WTC11 (cell line): ENCODE data around the gene ZNF548. TPM values are rescaled to one million over a fixed set of nuclear protein-coding genes. Genes with fewer than 3 reads are reported as not detected.
A peak's percentile ranks its signal among the peaks of the same experiment; 100 is the strongest.

Experiments used
- ATAC-seq: fragments of 200-7000 bp; cut with Tn5 transposase; 2 replicates; pipeline ENCODE4 v1.10.0; 2021; ENCODE audit warnings: mild to moderate bottlenecking, moderate library complexity
- CTCF ChIA-PET: fragments of 300-600 bp; sonication (Branson Sonifier 250); formaldehyde crosslinking; loops from one replicate; lab custom pipeline; 2021; ENCODE audit warnings: antibody characterized with exemption; lab: Charles Lee
- POLR2A ChIA-PET: fragments of 350-600 bp; sonication (Branson Sonifier 250); formaldehyde crosslinking; loops from one replicate; lab custom pipeline; 2021; ENCODE audit warnings: antibody characterized with exemption; lab: Charles Lee
- DNase-seq: peaks from one replicate; pipeline ENCODE4 v3.0.0; 2021; ENCODE audit warnings: low spot score
- H3K27ac Mint-ChIP-seq: 2 replicates; pipeline ENCODE4 v1.8.0; 2021; ENCODE audit warnings: mixed read lengths
- H3K27me3 Mint-ChIP-seq: 2 replicates; pipeline ENCODE4 v1.8.0; 2021; ENCODE audit warnings: low read depth, mild to moderate bottlenecking, moderate library complexity, mixed read lengths
- H3K36me3 Mint-ChIP-seq: 2 replicates; pipeline ENCODE4 v1.8.0; 2021; ENCODE audit warnings: mixed read lengths
- H3K4me1 Mint-ChIP-seq: 2 replicates; pipeline ENCODE4 v1.8.0; 2022; ENCODE audit warnings: mixed read lengths
- H3K4me3 Mint-ChIP-seq: 2 replicates; pipeline ENCODE4 v1.8.0; 2021; ENCODE audit warnings: mild to moderate bottlenecking, moderate library complexity, mixed read lengths
- H3K9me3 Mint-ChIP-seq: 2 replicates; pipeline ENCODE4 v1.8.0; 2021; ENCODE audit warnings: mixed read lengths
- ATF1 ChIP-seq: sonication (generic); formaldehyde crosslinking; IDR thresholded peaks from 2 replicates; pipeline ENCODE4 v1.8.1; 2023; ENCODE audit warnings: mild to moderate bottlenecking, moderate library complexity, missing genetic modification reagents
- CREM ChIP-seq: sonication (generic); formaldehyde crosslinking; IDR thresholded peaks from 2 replicates; pipeline ENCODE4 v1.8.1; 2022; ENCODE audit warnings: mild to moderate bottlenecking, missing genetic modification reagents, moderate library complexity
- EMX1 ChIP-seq: fragments of 250-450 bp; sonication (Bioruptor Pico); IDR thresholded peaks from 2 replicates; pipeline ENCODE4 v1.8.0; 2021; ENCODE audit warnings: mild to moderate bottlenecking
- ETV6 ChIP-seq: sonication (generic); formaldehyde crosslinking; IDR thresholded peaks from 2 replicates; pipeline ENCODE4 v1.8.1; 2022; ENCODE audit warnings: mild to moderate bottlenecking, missing genetic modification reagents
- GRHL2 ChIP-seq: fragments of 250-450 bp; sonication (Bioruptor Pico); IDR thresholded peaks from 2 replicates; pipeline ENCODE4 v1.8.0; 2022; ENCODE audit warnings: mild to moderate bottlenecking, moderate library complexity; ENCODE audit not compliant: insufficient replicate concordance, severe bottlenecking
- MYBL2 ChIP-seq: sonication (generic); formaldehyde crosslinking; IDR thresholded peaks from 2 replicates; pipeline ENCODE4 v1.8.1; 2023; ENCODE audit warnings: mild to moderate bottlenecking, moderate library complexity, missing genetic modification reagents
- NR1H2 ChIP-seq: sonication (generic); formaldehyde crosslinking; IDR thresholded peaks from 2 replicates; pipeline ENCODE4 v1.9.0; 2021; ENCODE audit warnings: mild to moderate bottlenecking, moderate library complexity, missing genetic modification reagents
- OVOL2 ChIP-seq: fragments of 250-450 bp; sonication (Bioruptor Pico); IDR thresholded peaks from 2 replicates; pipeline ENCODE4 v1.9.0; 2021; ENCODE audit warnings: mild to moderate bottlenecking, borderline replicate concordance
- SOX15 ChIP-seq: fragments of 250-450 bp; sonication (Bioruptor Pico); IDR thresholded peaks from 2 replicates; pipeline ENCODE4 v1.9.0; 2021; ENCODE audit warnings: mild to moderate bottlenecking
- TEAD4 ChIP-seq: sonication (generic); formaldehyde crosslinking; IDR thresholded peaks from 2 replicates; pipeline ENCODE4 v1.8.0; 2022; ENCODE audit warnings: mild to moderate bottlenecking, missing genetic modification reagents
- ZNF121 ChIP-seq: sonication (generic); formaldehyde crosslinking; IDR thresholded peaks from 2 replicates; pipeline ENCODE4 v1.8.0; 2023; ENCODE audit warnings: missing genetic modification reagents
- ZNF232 ChIP-seq: sonication (generic); formaldehyde crosslinking; IDR thresholded peaks from 2 replicates; pipeline ENCODE4 v1.8.0; 2022; ENCODE audit warnings: mild to moderate bottlenecking, missing genetic modification reagents
- ZNF671 ChIP-seq: fragments of 250-450 bp; sonication (Bioruptor Pico); IDR thresholded peaks from 2 replicates; pipeline ENCODE4 v1.8.0; 2021; ENCODE audit warnings: mild to moderate bottlenecking
- total RNA-seq: library from RNA; stranded (reverse); gene quantifications from 3 replicates; pipeline ENCODE4 v1.2.3, GENCODE V29; 2021
- TF ChIP-seq, protein P1 (sequence below): fragments of 250-450 bp; sonication (Bioruptor Pico); IDR thresholded peaks from 2 replicates; pipeline ENCODE4 v1.8.0; 2021; ENCODE audit warnings: mild to moderate bottlenecking
- TF ChIP-seq, protein P2 (sequence below): sonication (generic); formaldehyde crosslinking; IDR thresholded peaks from 2 replicates; pipeline ENCODE4 v1.8.1; 2023; ENCODE audit warnings: mild to moderate bottlenecking, missing genetic modification reagents
- TF ChIP-seq, protein P3 (sequence below): sonication (generic); formaldehyde crosslinking; IDR thresholded peaks from 2 replicates; pipeline ENCODE4 v1.8.1; 2022; ENCODE audit warnings: mild to moderate bottlenecking, missing genetic modification reagents, moderate library complexity, borderline replicate concordance
- TF ChIP-seq, protein P4 (sequence below): sonication (generic); formaldehyde crosslinking; IDR thresholded peaks from 2 replicates; pipeline ENCODE4 v1.8.1; 2023; ENCODE audit warnings: mild to moderate bottlenecking, moderate library complexity, missing genetic modification reagents
- TF ChIP-seq, protein P5 (sequence below): fragments of 250-450 bp; sonication (Bioruptor Pico); IDR thresholded peaks from 2 replicates; pipeline ENCODE4 v1.9.0; 2021; ENCODE audit warnings: mild to moderate bottlenecking, borderline replicate concordance

ZNF548 gene
- total RNA-seq, 1 experiment from 2014 or later = 11.3 TPM

DNA sequence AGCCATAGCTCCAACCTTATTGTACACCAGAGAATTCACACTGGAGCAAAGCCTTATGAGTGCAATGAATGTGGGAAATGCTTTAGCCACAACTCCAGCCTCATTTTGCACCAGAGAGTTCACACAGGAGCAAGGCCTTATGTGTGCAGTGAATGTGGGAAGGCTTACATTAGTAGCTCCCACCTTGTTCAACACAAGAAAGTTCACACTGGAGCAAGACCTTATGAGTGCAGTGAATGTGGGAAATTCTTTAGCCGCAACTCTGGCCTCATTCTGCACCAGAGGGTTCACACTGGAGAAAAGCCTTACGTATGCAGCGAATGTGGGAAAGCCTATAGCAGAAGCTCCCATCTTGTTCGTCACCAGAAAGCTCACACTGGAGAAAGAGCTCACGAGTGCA, 32.2 kb upstream of the ZNF548 start (continued):
- TF ChIP-seq SOX15 (CRISPR knock-in tag) (no peak), TEAD4 (CRISPR knock-in tag) (no peak)
- TF ChIP-seq, protein P1, sequence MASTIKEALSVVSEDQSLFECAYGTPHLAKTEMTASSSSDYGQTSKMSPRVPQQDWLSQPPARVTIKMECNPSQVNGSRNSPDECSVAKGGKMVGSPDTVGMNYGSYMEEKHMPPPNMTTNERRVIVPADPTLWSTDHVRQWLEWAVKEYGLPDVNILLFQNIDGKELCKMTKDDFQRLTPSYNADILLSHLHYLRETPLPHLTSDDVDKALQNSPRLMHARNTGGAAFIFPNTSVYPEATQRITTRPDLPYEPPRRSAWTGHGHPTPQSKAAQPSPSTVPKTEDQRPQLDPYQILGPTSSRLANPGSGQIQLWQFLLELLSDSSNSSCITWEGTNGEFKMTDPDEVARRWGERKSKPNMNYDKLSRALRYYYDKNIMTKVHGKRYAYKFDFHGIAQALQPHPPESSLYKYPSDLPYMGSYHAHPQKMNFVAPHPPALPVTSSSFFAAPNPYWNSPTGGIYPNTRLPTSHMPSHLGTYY (CRISPR knock-in tag) = no peak

DNA sequence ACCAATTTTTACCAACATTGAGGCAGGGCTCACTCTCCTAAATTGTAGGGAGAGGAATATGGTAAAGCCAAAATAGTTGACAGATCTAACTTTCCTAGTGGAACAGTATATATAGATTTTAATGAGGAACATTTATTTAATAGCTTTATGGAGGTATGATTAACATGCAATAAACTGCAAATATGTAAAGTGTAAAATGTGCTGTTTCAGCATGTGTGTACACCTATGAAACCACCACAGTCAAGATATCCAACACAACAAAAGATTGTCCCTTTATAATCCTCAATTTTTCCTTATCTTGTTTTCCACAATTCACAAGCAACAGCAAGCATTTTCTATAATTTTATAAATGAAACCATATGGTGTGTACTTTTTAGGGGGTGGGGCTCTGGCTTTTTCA, 30.4 kb upstream of the ZNF548 start:
- POLR2A ChIA-PET = no interaction called here
- peaks cover 10% of the 10 kb centered on the region for H3K4me1 Mint-ChIP-seq
- no peak for TF ChIP-seq NR1H2
- TF ChIP-seq, protein P2, sequence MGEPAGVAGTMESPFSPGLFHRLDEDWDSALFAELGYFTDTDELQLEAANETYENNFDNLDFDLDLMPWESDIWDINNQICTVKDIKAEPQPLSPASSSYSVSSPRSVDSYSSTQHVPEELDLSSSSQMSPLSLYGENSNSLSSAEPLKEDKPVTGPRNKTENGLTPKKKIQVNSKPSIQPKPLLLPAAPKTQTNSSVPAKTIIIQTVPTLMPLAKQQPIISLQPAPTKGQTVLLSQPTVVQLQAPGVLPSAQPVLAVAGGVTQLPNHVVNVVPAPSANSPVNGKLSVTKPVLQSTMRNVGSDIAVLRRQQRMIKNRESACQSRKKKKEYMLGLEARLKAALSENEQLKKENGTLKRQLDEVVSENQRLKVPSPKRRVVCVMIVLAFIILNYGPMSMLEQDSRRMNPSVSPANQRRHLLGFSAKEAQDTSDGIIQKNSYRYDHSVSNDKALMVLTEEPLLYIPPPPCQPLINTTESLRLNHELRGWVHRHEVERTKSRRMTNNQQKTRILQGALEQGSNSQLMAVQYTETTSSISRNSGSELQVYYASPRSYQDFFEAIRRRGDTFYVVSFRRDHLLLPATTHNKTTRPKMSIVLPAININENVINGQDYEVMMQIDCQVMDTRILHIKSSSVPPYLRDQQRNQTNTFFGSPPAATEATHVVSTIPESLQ (CRISPR knock-in tag) = no peak
- CTCF ChIA-PET = no interaction called here
- no peak overlapping the region for H3K4me3 Mint-ChIP-seq
- H3K36me3 Mint-ChIP-seq = peaks cover 31% of the 10 kb centered on the region
- DNase-seq (no peak), ATAC-seq (no peak)
- H3K9me3 Mint-ChIP-seq = no peaks in the 10 kb centered on the region
- H3K27me3 Mint-ChIP-seq = no peaks in the 10 kb centered on the region
- H3K27ac Mint-ChIP-seq = no peak overlapping the region

DNA sequence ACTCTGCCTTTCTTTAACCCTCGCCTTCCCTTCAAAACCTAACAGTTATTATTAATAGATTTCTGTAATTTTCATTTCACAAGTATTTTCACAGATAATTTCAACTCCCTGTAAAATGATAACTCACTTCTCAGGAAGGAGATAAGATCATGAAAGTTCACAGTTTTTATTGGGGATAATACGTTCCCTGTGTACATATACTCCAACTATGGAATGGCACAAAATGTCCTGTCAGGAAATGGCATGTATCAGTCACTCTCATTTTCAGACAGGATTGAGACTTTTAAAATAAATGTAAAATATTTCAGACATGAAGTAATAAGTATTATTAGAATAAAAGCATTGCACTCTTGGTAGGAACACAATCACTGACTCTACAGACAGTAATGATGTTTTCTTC, 27.2 kb upstream of the ZNF548 start:
- Mint-ChIP-seq H3K27ac (peak overlapping the region; percentile 99), H3K36me3 (peaks cover 7% of the 10 kb centered on the region), H3K27me3 (no peaks in the 10 kb centered on the region), H3K4me3 (peak overlapping the region; percentile 96), H3K9me3 (no peaks in the 10 kb centered on the region), H3K4me1 (peaks cover 10% of the 10 kb centered on the region)
- ChIA-PET POLR2A (no interaction called here), CTCF (interaction anchor here (0.9 to 1.4 kb wide), 2 partner anchors 12 to 27 kb away, joined by 3 to 7 read pairs; partner anchors contain the start of genes ZNF304 and ZNF548)
- ATAC-seq = no peak
- TF ChIP-seq MYBL2 (CRISPR knock-in tag) (no peak), SOX15 (CRISPR knock-in tag) (no peak), GRHL2 (CRISPR knock-in tag) (no peak), ZNF671 (no peak), CREM (CRISPR knock-in tag) (no peak), OVOL2 (CRISPR knock-in tag) (no peak), ATF1 (CRISPR knock-in tag) (no peak)
- TF ChIP-seq, protein P3, sequence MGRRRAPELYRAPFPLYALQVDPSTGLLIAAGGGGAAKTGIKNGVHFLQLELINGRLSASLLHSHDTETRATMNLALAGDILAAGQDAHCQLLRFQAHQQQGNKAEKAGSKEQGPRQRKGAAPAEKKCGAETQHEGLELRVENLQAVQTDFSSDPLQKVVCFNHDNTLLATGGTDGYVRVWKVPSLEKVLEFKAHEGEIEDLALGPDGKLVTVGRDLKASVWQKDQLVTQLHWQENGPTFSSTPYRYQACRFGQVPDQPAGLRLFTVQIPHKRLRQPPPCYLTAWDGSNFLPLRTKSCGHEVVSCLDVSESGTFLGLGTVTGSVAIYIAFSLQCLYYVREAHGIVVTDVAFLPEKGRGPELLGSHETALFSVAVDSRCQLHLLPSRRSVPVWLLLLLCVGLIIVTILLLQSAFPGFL (CRISPR knock-in tag) = no peak
- TF ChIP-seq, protein P4, sequence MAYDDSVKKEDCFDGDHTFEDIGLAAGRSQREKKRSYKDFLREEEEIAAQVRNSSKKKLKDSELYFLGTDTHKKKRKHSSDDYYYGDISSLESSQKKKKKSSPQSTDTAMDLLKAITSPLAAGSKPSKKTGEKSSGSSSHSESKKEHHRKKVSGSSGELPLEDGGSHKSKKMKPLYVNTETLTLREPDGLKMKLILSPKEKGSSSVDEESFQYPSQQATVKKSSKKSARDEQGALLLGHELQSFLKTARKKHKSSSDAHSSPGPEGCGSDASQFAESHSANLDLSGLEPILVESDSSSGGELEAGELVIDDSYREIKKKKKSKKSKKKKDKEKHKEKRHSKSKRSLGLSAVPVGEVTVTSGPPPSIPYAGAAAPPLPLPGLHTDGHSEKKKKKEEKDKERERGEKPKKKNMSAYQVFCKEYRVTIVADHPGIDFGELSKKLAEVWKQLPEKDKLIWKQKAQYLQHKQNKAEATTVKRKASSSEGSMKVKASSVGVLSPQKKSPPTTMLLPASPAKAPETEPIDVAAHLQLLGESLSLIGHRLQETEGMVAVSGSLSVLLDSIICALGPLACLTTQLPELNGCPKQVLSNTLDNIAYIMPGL (CRISPR knock-in tag) = no peak
- no peak for DNase-seq

DNA sequence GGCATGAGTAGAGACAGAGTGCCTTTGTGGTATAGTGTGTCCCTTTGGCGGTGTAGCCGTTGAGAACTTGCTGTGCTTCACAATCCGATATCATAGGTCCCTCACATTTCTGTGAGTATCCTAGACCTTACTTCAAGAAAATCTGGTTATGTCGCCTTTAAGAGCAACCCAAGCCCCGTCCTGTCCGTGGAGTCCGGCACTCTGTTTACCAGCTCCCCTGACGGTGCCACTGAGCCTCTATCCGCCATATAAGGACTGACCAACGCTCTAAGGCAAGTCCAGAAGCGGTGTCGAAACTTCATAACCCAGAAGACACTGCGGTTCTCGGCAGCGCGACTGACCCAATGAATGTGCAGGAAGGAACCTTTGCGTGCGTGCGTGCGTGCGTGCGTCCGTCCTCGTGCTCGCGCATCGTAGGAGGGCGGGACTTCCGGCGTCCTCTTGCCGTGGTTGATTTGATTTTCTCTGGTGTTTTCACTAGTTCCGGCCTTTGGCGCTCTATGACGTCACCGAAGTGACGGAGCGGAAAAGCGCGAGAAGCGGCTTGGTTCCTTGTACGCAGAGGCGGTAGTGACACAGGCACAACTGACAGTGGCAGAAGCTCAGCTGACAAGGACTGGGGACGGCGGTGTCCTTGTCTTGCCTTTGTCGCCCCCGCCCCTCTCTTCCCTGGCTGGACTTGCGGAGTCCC, 26.5 kb upstream of the ZNF548 start, which contains the start of the genes TRAPPC2B and ZNF547:
TSS of gene TRAPPC2B (plus strand) at position 555 of the 691 bp plus-strand sequence. CDS start 1,283 bp downstream, outside the sequence.
TSS of gene ZNF547 (plus strand) at position 555 of the 691 bp plus-strand sequence. CDS start 5,005 bp downstream, outside the sequence.
- no peaks in the 10 kb centered on the region for H3K9me3 Mint-ChIP-seq
- peaks cover 10% of the 10 kb centered on the region for H3K4me1 Mint-ChIP-seq
- POLR2A ChIA-PET = interaction anchor here (0.7 kb wide), 1 partner anchor 26 kb away, joined by 3 read pairs; the partner anchor contains the start of gene ZNF548
- ATAC-seq (peak; percentile 99), DNase-seq (peak; percentile 99)
- peak within 1 kb of the TSS; percentile 96 for H3K4me3 Mint-ChIP-seq
- H3K36me3 Mint-ChIP-seq = peaks cover 3% of the 10 kb centered on the region; the same call in 1 of the 2 replicates
- H3K27me3 Mint-ChIP-seq = no peaks in the 10 kb centered on the region
- H3K27ac Mint-ChIP-seq = peak within 1 kb of the TSS; percentile 99
- CTCF ChIA-PET = interaction anchor here (0.9 to 1.4 kb wide), 2 partner anchors 12 to 26 kb away, joined by 3 to 7 read pairs; partner anchors contain the start of genes ZNF304 and ZNF548
- TF ChIP-seq GRHL2 (CRISPR knock-in tag) (no peak), EMX1 (CRISPR knock-in tag) (no peak), ZNF121 (CRISPR knock-in tag) (no peak), ETV6 (no peak; the same call in 1 of the 2 replicates), ZNF232 (no peak)
- TF ChIP-seq, protein P5, sequence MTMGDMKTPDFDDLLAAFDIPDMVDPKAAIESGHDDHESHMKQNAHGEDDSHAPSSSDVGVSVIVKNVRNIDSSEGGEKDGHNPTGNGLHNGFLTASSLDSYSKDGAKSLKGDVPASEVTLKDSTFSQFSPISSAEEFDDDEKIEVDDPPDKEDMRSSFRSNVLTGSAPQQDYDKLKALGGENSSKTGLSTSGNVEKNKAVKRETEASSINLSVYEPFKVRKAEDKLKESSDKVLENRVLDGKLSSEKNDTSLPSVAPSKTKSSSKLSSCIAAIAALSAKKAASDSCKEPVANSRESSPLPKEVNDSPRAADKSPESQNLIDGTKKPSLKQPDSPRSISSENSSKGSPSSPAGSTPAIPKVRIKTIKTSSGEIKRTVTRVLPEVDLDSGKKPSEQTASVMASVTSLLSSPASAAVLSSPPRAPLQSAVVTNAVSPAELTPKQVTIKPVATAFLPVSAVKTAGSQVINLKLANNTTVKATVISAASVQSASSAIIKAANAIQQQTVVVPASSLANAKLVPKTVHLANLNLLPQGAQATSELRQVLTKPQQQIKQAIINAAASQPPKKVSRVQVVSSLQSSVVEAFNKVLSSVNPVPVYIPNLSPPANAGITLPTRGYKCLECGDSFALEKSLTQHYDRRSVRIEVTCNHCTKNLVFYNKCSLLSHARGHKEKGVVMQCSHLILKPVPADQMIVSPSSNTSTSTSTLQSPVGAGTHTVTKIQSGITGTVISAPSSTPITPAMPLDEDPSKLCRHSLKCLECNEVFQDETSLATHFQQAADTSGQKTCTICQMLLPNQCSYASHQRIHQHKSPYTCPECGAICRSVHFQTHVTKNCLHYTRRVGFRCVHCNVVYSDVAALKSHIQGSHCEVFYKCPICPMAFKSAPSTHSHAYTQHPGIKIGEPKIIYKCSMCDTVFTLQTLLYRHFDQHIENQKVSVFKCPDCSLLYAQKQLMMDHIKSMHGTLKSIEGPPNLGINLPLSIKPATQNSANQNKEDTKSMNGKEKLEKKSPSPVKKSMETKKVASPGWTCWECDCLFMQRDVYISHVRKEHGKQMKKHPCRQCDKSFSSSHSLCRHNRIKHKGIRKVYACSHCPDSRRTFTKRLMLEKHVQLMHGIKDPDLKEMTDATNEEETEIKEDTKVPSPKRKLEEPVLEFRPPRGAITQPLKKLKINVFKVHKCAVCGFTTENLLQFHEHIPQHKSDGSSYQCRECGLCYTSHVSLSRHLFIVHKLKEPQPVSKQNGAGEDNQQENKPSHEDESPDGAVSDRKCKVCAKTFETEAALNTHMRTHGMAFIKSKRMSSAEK (CRISPR knock-in tag) = no peak
